Renal cortical epithelial cell (primary cell): ENCODE data around the gene ANKRD60. TPM values are rescaled to one million over a fixed set of nuclear protein-coding genes. Genes with fewer than 3 reads are reported as not detected.

Experiments
- total RNA-seq: library from RNA; depleted of rRNA; stranded (reverse); fragments of >200 nt; gene quantifications from 2 replicates; pipeline ENCODE4 v1.2.3, GENCODE V29; 2014

ANKRD60 gene
- total RNA-seq, 1 donor from 2014 or later, result not detected

Other genes starting within 250 kb of the ANKRD60 start
- gene RAB22A, start 81.1 kb upstream of the ANKRD60 start, total RNA-seq, result 14.6 and 22.4 TPM in 2 replicates
- gene VAPB, start 160.6 kb upstream of the ANKRD60 start, total RNA-seq, result 17.9 and 56.6 TPM in 2 replicates